ENCODE data around the gene USP33.

DNA sequence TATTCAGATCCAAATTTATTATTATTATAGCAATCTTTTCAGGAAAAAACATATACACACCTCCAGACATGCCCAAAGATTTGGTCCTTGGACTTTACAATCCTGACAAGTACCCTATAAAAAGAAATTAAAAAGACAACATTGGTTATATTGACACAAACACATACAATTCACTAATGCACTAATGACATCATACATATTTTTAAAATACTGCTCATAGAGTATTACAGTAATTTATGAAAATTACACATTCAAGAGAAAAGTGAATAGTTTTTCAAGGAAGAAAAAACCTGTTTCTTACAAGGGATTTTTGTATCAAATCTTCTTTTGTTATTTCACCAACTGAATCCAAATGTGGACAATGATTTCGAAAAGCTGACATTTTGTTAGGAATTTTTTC is 18.3 kb downstream of the USP33 start:
- TF ChIP-seq POLR2AphosphoS5 (IDR thresholded peaks at IDR 0.05; ENCODE audit: low read depth) (no peak), SPI1 (IDR thresholded peaks at IDR 0.05; ENCODE audit: borderline replicate concordance, low read depth) (no peak), GABPA (IDR thresholded peaks at IDR 0.05; ENCODE audit: low read depth) (no peak)
- TF ChIP-seq, protein P1, sequence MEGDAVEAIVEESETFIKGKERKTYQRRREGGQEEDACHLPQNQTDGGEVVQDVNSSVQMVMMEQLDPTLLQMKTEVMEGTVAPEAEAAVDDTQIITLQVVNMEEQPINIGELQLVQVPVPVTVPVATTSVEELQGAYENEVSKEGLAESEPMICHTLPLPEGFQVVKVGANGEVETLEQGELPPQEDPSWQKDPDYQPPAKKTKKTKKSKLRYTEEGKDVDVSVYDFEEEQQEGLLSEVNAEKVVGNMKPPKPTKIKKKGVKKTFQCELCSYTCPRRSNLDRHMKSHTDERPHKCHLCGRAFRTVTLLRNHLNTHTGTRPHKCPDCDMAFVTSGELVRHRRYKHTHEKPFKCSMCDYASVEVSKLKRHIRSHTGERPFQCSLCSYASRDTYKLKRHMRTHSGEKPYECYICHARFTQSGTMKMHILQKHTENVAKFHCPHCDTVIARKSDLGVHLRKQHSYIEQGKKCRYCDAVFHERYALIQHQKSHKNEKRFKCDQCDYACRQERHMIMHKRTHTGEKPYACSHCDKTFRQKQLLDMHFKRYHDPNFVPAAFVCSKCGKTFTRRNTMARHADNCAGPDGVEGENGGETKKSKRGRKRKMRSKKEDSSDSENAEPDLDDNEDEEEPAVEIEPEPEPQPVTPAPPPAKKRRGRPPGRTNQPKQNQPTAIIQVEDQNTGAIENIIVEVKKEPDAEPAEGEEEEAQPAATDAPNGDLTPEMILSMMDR (IDR thresholded peaks at IDR 0.05; ENCODE audit: insufficient read depth, low read length): no peak

Measured in HL-60 (cell line).